GM12873 (cell line): ENCODE results near the gene CAPN12.

Experiments
- CTCF ChIP-seq: IDR thresholded peaks from 2 replicates; pipeline ENCODE4 v1.5.1; 2012; ENCODE audit warnings: low read depth, mild to moderate bottlenecking, moderate library complexity, low read length, control low read depth; ENCODE audit not compliant: insufficient read depth; ENCODE audit errors: missing control alignments

Gene CAPN12

DNA sequence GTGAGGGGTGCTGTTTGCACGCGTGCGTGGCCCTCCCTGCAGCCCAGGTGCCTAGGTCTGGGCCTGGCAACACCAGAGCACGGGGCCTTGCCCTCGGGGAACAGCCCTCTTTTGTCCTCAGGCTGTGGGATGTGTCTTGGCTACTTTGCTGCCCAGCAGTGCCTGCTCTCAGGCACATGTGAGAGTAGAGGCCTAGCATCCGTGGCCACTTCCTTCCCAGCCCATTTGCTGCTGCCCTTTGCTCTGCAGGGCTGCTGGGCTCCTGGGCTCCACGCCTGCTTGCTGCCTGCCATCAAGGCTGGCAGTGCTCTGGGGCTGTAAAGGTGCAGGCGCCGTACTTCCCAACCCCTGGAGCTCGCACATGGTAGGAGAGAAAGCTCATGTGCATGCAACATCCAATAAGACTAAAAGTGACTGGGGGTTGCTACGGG is 46.6 kb downstream of the CAPN12 start:
- TF ChIP-seq CTCF, result no peak

GRCh38 chr19:38697197-38697596 is 47.1 kb downstream of the CAPN12 start:
- no peak for TF ChIP-seq CTCF

- no peak for TF ChIP-seq CTCF
These were observed 47.6 kb downstream of the CAPN12 start for GRCh38 chr19:38696729-38697055.

GRCh38 chr19:38695832-38696728 is 48.2 kb downstream of the CAPN12 start:
- no peak for TF ChIP-seq CTCF

- no peak for TF ChIP-seq CTCF
These were observed 49.0 kb downstream of the CAPN12 start for GRCh38 chr19:38695317-38695683.

GRCh38 chr19:38693380-38694223 is 50.7 kb downstream of the CAPN12 start:
- TF ChIP-seq CTCF, result no peak

DNA sequence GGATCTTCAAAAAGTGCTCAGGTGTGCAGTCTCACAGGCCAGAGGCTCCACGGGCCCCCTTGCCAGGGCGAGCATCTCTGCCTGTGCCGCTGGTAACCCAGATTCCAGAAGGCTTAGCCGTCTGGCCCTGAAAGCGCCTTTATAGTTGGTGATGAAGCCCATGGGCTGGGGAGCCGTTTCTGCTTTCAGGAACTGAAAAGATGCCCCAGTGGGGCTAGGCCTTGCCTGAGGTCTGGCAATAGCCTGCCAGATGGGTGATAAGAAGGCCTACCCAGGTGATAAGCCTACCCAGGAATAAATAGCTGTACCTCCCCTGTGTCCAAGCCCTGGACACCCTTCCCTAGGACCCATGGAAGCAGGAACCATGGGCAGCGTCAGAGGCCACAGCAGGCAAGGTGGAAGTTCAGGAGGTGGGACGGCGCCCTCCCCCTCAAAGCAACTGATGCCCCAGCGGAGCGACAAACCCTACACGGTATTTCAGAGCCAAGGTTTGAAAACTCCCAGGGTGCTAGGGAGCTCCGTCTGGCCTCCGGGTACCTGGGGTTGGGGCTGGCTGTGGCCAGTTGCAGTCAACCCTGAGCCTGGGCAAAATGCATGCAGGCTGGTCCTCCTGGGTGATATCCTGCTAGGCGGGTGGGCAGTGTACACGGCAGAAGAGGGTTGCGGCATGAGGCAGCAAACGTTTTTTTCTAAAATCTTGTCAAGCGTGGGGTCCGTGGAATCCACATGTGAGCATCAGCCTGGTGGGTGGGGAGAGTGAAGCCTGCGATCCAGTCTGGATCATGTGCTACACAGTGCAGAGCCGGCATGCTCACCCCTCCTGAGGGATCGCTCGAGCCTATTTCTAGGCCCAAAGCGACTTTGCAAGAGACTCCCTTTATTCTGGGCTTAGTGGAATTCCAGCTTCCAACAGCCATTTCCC is 51.6 kb downstream of the CAPN12 start:
- no peak for TF ChIP-seq CTCF
